GM19351 (cell line): ENCODE results near the gene ACTR3C.
"Not testable (repeated sequence)": the region's sequence is repeated elsewhere in the genome, so short reads cannot be mapped to it uniquely, and the experiment has no call there.

Experiments used
- ATAC-seq: cut with Tn5 transposase; IDR thresholded peaks from one replicate; pipeline ENCODE4 v1.9.1; 2021; ENCODE audit warnings: mild to moderate bottlenecking, moderate library complexity; ENCODE audit not compliant: unreplicated experiment

Gene ACTR3C

GRCh38 chr7:150316987-150317386, 6.4 kb downstream of the ACTR3C start:
- ATAC-seq, result not testable (repeated sequence)

GRCh38 chr7:150314639-150315239, 8.6 kb downstream of the ACTR3C start:
- ATAC-seq, result no peak

- no peak for ATAC-seq
Observed at GRCh38 chr7:150313870-150314269, 9.5 kb downstream of the ACTR3C start.

- ATAC-seq, result no peak
Observed at GRCh38 chr7:150313367-150313809, 10.0 kb downstream of the ACTR3C start.

- not testable (repeated sequence) for ATAC-seq
Observed at GRCh38 chr7:150312649-150313366, 10.5 kb downstream of the ACTR3C start.

- ATAC-seq, result no peak
Observed at GRCh38 chr7:150311711-150312110, 11.6 kb downstream of the ACTR3C start.

GRCh38 chr7:150311146-150311545, 12.2 kb downstream of the ACTR3C start:
- ATAC-seq, result no peak

GRCh38 chr7:150308575-150308974, 14.8 kb downstream of the ACTR3C start:
- ATAC-seq, result no peak

GRCh38 chr7:150307904-150308303, 15.4 kb downstream of the ACTR3C start:
- no peak for ATAC-seq

GRCh38 chr7:150307129-150307528, 16.2 kb downstream of the ACTR3C start:
- no peak for ATAC-seq

- not testable (repeated sequence) for ATAC-seq
Observed at GRCh38 chr7:150306377-150306776, 17.0 kb downstream of the ACTR3C start.

- ATAC-seq, result not testable (repeated sequence)
Observed at GRCh38 chr7:150305903-150306284, 17.5 kb downstream of the ACTR3C start.

GRCh38 chr7:150305259-150305902, 18.0 kb downstream of the ACTR3C start:
- not testable (repeated sequence) for ATAC-seq

GRCh38 chr7:150304499-150305258, 18.7 kb downstream of the ACTR3C start:
- not testable (repeated sequence) for ATAC-seq

- ATAC-seq, result not testable (repeated sequence)
Observed at GRCh38 chr7:150302908-150303310, 20.4 kb downstream of the ACTR3C start.

GRCh38 chr7:150297978-150298377, 25.4 kb downstream of the ACTR3C start:
- not testable (repeated sequence) for ATAC-seq

GRCh38 chr7:150296802-150297201, 26.5 kb downstream of the ACTR3C start:
- not testable (repeated sequence) for ATAC-seq

- ATAC-seq, result not testable (repeated sequence)
Observed at GRCh38 chr7:150295614-150296013, 27.7 kb downstream of the ACTR3C start.

- ATAC-seq, result not testable (repeated sequence)
Observed at GRCh38 chr7:150295027-150295426, 28.3 kb downstream of the ACTR3C start.

GRCh38 chr7:150290317-150290716, 33.0 kb downstream of the ACTR3C start:
- not testable (repeated sequence) for ATAC-seq

- ATAC-seq, result not testable (repeated sequence)
Observed at GRCh38 chr7:150288816-150289215, 34.5 kb downstream of the ACTR3C start.
